Activated naive CD4-positive, alpha-beta T cell treated with anti-CD3 and anti-CD28 coated beads, Interleukin-2, amount 10 ng/mL, durations not matched to agents 7 days and 5 days (primary cell): Measurements from ENCODE around the gene ALOXE3.

ENCODE experiments used
- CTCF ChIA-PET: fragments of 350-600 bp; sonication (Branson Sonifier 250); formaldehyde crosslinking; loops from one replicate; lab custom pipeline; 2021; ENCODE audit warnings: antibody characterized with exemption; lab: Charles Lee
- DNase-seq: peaks from one replicate; pipeline ENCODE4 v3.0.0-alpha.2; 2020
- H3K27ac Mint-ChIP-seq: one replicate; pipeline ENCODE4 v1.8.0; 2021; ENCODE audit warnings: mild to moderate bottlenecking, moderate library complexity, mixed read lengths
- H3K27me3 Mint-ChIP-seq: one replicate; pipeline ENCODE4 v1.8.0; 2021; ENCODE audit warnings: mild to moderate bottlenecking, mixed read lengths
- H3K36me3 Mint-ChIP-seq: one replicate; pipeline ENCODE4 v1.8.0; 2021; ENCODE audit warnings: mixed read lengths
- H3K4me1 Mint-ChIP-seq: one replicate; pipeline ENCODE4 v1.8.0; 2021; ENCODE audit warnings: mixed read lengths
- H3K4me3 Mint-ChIP-seq: one replicate; pipeline ENCODE4 v1.8.0; 2021; ENCODE audit warnings: mild to moderate bottlenecking, moderate library complexity, mixed read lengths
- H3K9me3 Mint-ChIP-seq: one replicate; pipeline ENCODE4 v1.8.0; 2021; ENCODE audit warnings: mixed read lengths

The ALOXE3 gene

GRCh38 chr17:8076502-8077266 lies 41.6 kb downstream of the ALOXE3 start:
- CTCF ChIA-PET: interaction anchor here (0.7 to 4.7 kb wide), 6 partner anchors 16 to 549 kb away, joined by 3 to 42 read pairs (median 4); no protein-coding TSS in a partner anchor
- DNase-seq: no peak
- Mint-ChIP-seq H3K36me3 (no peaks in the 10 kb centered on the region), H3K4me1 (peaks cover 43% of the 10 kb centered on the region), H3K27ac (no peak overlapping the region), H3K27me3 (peaks cover 60% of the 10 kb centered on the region), H3K9me3 (no peaks in the 10 kb centered on the region), H3K4me3 (no peak overlapping the region)

- H3K36me3 Mint-ChIP-seq: no peaks in the 10 kb centered on the region
- no peaks in the 10 kb centered on the region for H3K9me3 Mint-ChIP-seq
- DNase-seq: no peak
- H3K27me3 Mint-ChIP-seq: peaks cover 70% of the 10 kb centered on the region
- peaks cover 43% of the 10 kb centered on the region for H3K4me1 Mint-ChIP-seq
- CTCF ChIA-PET: interaction anchor here (0.7 to 7.7 kb wide), 10 partner anchors 12 to 548 kb away, joined by 3 to 134 read pairs (median 6); partner anchors contain the start of gene ALOX12B
- no peak overlapping the region for H3K4me3 Mint-ChIP-seq
- no peak overlapping the region for H3K27ac Mint-ChIP-seq
These were observed 42.6 kb downstream of the ALOXE3 start for GRCh38 chr17:8075574-8076342.

GRCh38 chr17:8075081-8075480 lies 43.2 kb downstream of the ALOXE3 start:
- no peak overlapping the region for H3K27ac Mint-ChIP-seq
- no peaks in the 10 kb centered on the region for H3K36me3 Mint-ChIP-seq
- CTCF ChIA-PET: interaction anchor here (0.9 to 7.7 kb wide), 11 partner anchors 9 to 84 kb away, joined by 3 to 134 read pairs (median 9); partner anchors contain the start of gene ALOX12B
- no peak for DNase-seq
- H3K9me3 Mint-ChIP-seq: no peaks in the 10 kb centered on the region
- peaks cover 76% of the 10 kb centered on the region for H3K27me3 Mint-ChIP-seq
- H3K4me3 Mint-ChIP-seq: no peak overlapping the region
- H3K4me1 Mint-ChIP-seq: peaks cover 39% of the 10 kb centered on the region

- Mint-ChIP-seq H3K27me3 (peaks cover 82% of the 10 kb centered on the region), H3K9me3 (no peaks in the 10 kb centered on the region), H3K27ac (no peak overlapping the region), H3K36me3 (no peaks in the 10 kb centered on the region), H3K4me3 (no peak overlapping the region), H3K4me1 (peaks cover 34% of the 10 kb centered on the region)
- CTCF ChIA-PET: interaction anchor here (0.7 to 7.7 kb wide), 22 partner anchors 9 to 672 kb away, joined by 3 to 134 read pairs (median 4); partner anchors contain the start of gene ALOX12B
- no peak for DNase-seq
These were observed 43.8 kb downstream of the ALOXE3 start for GRCh38 chr17:8074554-8074953.

GRCh38 chr17:8073627-8074484 lies 44.5 kb downstream of the ALOXE3 start:
- H3K36me3 Mint-ChIP-seq: no peaks in the 10 kb centered on the region
- peaks cover 89% of the 10 kb centered on the region for H3K27me3 Mint-ChIP-seq
- H3K4me1 Mint-ChIP-seq: peaks cover 30% of the 10 kb centered on the region
- CTCF ChIA-PET: interaction anchor here (0.7 to 7.7 kb wide), 26 partner anchors 8 to 673 kb away, joined by 3 to 134 read pairs (median 4); partner anchors contain the start of gene ALOX12B
- no peaks in the 10 kb centered on the region for H3K9me3 Mint-ChIP-seq
- H3K4me3 Mint-ChIP-seq: peak overlapping the region; percentile 65
- DNase-seq: peak; percentile 89
- peak overlapping the region; percentile 21 for H3K27ac Mint-ChIP-seq

GRCh38 chr17:8072729-8073461 lies 45.4 kb downstream of the ALOXE3 start:
- Mint-ChIP-seq H3K4me1 (peaks cover 30% of the 10 kb centered on the region), H3K27me3 (peaks cover 97% of the 10 kb centered on the region), H3K36me3 (no peaks in the 10 kb centered on the region), H3K9me3 (no peaks in the 10 kb centered on the region), H3K27ac (no peak overlapping the region), H3K4me3 (peak overlapping the region; percentile 46)
- CTCF ChIA-PET: interaction anchor here (0.9 to 7.7 kb wide), 16 partner anchors 8 to 273 kb away, joined by 3 to 134 read pairs (median 6); partner anchors contain the start of gene ALOX12B
- DNase-seq: peak; percentile 52

- Mint-ChIP-seq H3K36me3 (no peaks in the 10 kb centered on the region), H3K4me3 (peak overlapping the region; percentile 46), H3K4me1 (peaks cover 28% of the 10 kb centered on the region), H3K27me3 (peaks cover 99% of the 10 kb centered on the region), H3K9me3 (no peaks in the 10 kb centered on the region), H3K27ac (no peak overlapping the region)
- CTCF ChIA-PET: interaction anchor here (3.6 to 7.7 kb wide), 2 partner anchors 13 to 47 kb away, joined by 20 to 134 read pairs; no protein-coding TSS in a partner anchor
- peak; percentile 34 for DNase-seq
These were observed 46.0 kb downstream of the ALOXE3 start for GRCh38 chr17:8072341-8072728.

GRCh38 chr17:8071496-8071895 lies 46.8 kb downstream of the ALOXE3 start:
- Mint-ChIP-seq H3K4me1 (peaks cover 28% of the 10 kb centered on the region), H3K9me3 (no peaks in the 10 kb centered on the region), H3K36me3 (no peaks in the 10 kb centered on the region), H3K27ac (no peak overlapping the region), H3K4me3 (no peak overlapping the region), H3K27me3 (peaks cover 99% of the 10 kb centered on the region)
- CTCF ChIA-PET: interaction anchor here (0.5 to 7.7 kb wide), 5 partner anchors 8 to 209 kb away, joined by 3 to 134 read pairs (median 4); no protein-coding TSS in a partner anchor
- no peak for DNase-seq

- Mint-ChIP-seq H3K27me3 (peaks cover 97% of the 10 kb centered on the region), H3K36me3 (no peaks in the 10 kb centered on the region), H3K4me1 (peaks cover 25% of the 10 kb centered on the region), H3K27ac (no peak overlapping the region), H3K9me3 (no peaks in the 10 kb centered on the region), H3K4me3 (no peak overlapping the region)
- no peak for DNase-seq
- CTCF ChIA-PET: interaction anchor here (0.5 to 7.7 kb wide), 6 partner anchors 10 to 50 kb away, joined by 3 to 134 read pairs (median 5); no protein-coding TSS in a partner anchor
These were observed 48.8 kb downstream of the ALOXE3 start for GRCh38 chr17:8069587-8069860.

GRCh38 chr17:8068736-8069586 lies 49.4 kb downstream of the ALOXE3 start:
- Mint-ChIP-seq H3K4me1 (peaks cover 19% of the 10 kb centered on the region), H3K27ac (no peak overlapping the region), H3K27me3 (peaks cover 97% of the 10 kb centered on the region), H3K36me3 (no peaks in the 10 kb centered on the region), H3K9me3 (no peaks in the 10 kb centered on the region), H3K4me3 (no peak overlapping the region)
- no peak for DNase-seq
- CTCF ChIA-PET: interaction anchor here (0.5 to 7.7 kb wide), 6 partner anchors 10 to 50 kb away, joined by 3 to 134 read pairs (median 5); no protein-coding TSS in a partner anchor

- Mint-ChIP-seq H3K4me1 (peaks cover 9% of the 10 kb centered on the region), H3K9me3 (no peaks in the 10 kb centered on the region), H3K36me3 (no peaks in the 10 kb centered on the region), H3K4me3 (no peak overlapping the region), H3K27ac (no peak overlapping the region), H3K27me3 (peaks cover 97% of the 10 kb centered on the region)
- no peak for DNase-seq
- CTCF ChIA-PET: interaction anchor here (7.7 kb wide), 1 partner anchor 8 kb away, joined by 134 read pairs; no protein-coding TSS in a partner anchor
These were observed 50.5 kb downstream of the ALOXE3 start for GRCh38 chr17:8067806-8068205.
